ENCODE results near the gene CD5L. TPM values are rescaled to one million over a fixed set of nuclear protein-coding genes. Genes with fewer than 3 reads are reported as not detected.

Gene CD5L
- polyA plus RNA-seq, 3 donors = not detected

DNA sequence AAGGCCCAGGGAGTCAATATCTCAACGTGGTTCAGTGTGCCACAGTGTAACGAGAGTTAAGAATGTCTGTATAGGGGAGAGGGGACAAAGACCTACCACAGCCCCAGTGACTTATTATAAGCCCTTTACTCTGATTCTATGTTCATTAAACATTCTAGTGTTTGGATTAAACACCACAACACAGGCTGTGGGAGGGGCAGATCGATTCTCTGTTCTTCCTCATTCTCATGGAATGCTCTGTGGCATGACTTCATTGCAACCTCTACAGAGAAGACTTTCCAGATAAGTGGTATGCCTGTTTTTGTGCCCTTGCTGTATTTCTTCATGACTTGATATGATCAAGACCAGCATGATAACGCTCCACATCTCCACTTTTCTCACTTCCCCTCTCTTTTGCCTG lies 39.0 kb upstream of the CD5L start:
- H3K27me3 ChIP-seq (ENCODE audit: control insufficient read depth in 2 of 2, insufficient read depth in 2 of 2, low read length in 2 of 2) = peaks cover 2 to 3% of the 10 kb centered on the region in 2 donors
- no peak overlapping the region for H3K9ac ChIP-seq (ENCODE audit: insufficient read depth, low read length, poor library complexity, severe bottlenecking)
- Mint-ChIP-seq H3K36me3 (no peaks in the 10 kb centered on the region), H3K27ac (no peak overlapping the region), H3K9me3 (peaks cover 0 to 5% (median 0%) of the 10 kb centered on the region in 7 donors), H3K4me3 (no peak overlapping the region), H3K27me3 (ENCODE audit: low read depth in 3 of 3) (peaks cover 2 to 3% (median 2%) of the 10 kb centered on the region in 3 donors), H3K4me1 (peaks cover 18% of the 10 kb centered on the region)
- H2AFZ ChIP-seq (ENCODE audit: insufficient read depth, low read depth, low read length, poor library complexity, severe bottlenecking) = no peak overlapping the region
- H3K36me3 ChIP-seq (replicated peaks in 1 of 2; ENCODE audit: control insufficient read depth in 1 of 2, insufficient read depth in 2 of 2, low read length in 2 of 2) = no peaks in the 10 kb centered on the region
- H3K79me2 ChIP-seq (ENCODE audit: insufficient read depth, low read length) = no peaks in the 10 kb centered on the region
- no peaks in the 10 kb centered on the region for H4K20me1 ChIP-seq (ENCODE audit: insufficient read depth, low read length)
- DNase-seq = no peak
- no peak overlapping the region for H3K4me2 ChIP-seq (replicated peaks; ENCODE audit: extremely low read depth, low read length, poor library complexity, severe bottlenecking)
- no peak overlapping the region for H3K4me3 ChIP-seq (replicated peaks in 1 of 3; ENCODE audit: low read depth in 2 of 3, low read length in 3 of 3)
- no peaks in the 10 kb centered on the region for H3K9me3 ChIP-seq (replicated peaks in 1 of 2; ENCODE audit: control insufficient read depth in 1 of 2, insufficient read depth in 1 of 2, low read length in 2 of 2)
- intact Hi-C loops (cut with micrococcal nuclease) = loop anchor here in 1 of 2 donors (10.0 kb wide), 1 partner anchor 64 kb away; no protein-coding TSS in a partner anchor
- no peak overlapping the region for H3K27ac ChIP-seq (ENCODE audit: low read depth in 1 of 2, low read length in 2 of 2)
- no CpG with 5 or more reads among the region's 4 CpGs for WGBS (ENCODE audit: insufficient coverage)
- H3K4me1 ChIP-seq (ENCODE audit: control insufficient read depth in 1 of 2, insufficient read depth in 2 of 2, low read length in 2 of 2) = peaks cover 13 to 19% of the 10 kb centered on the region in 2 donors
- no peak for TF ChIP-seq CTCF (IDR thresholded peaks at IDR 0.05)

GRCh38 chr1:157878059-157878458 lies 36.5 kb upstream of the CD5L start:
- DNase-seq = peak; percentile 29 to 45 (median 43)
- intact Hi-C loops (cut with micrococcal nuclease) = loop anchor here in 1 of 2 donors (5.0 kb wide), 1 partner anchor 74 kb away; no protein-coding TSS in a partner anchor
- Mint-ChIP-seq H3K4me3 (no peak overlapping the region), H3K4me1 (peaks cover 13% of the 10 kb centered on the region), H3K36me3 (no peaks in the 10 kb centered on the region), H3K27ac (no peak overlapping the region), H3K9me3 (peaks cover 0 to 3% (median 0%) of the 10 kb centered on the region in 7 donors), H3K27me3 (ENCODE audit: low read depth in 3 of 3) (peaks cover 1 to 4% (median 3%) of the 10 kb centered on the region in 3 donors)
- H3K36me3 ChIP-seq (replicated peaks in 1 of 2; ENCODE audit: control insufficient read depth in 1 of 2, insufficient read depth in 2 of 2, low read length in 2 of 2) = no peaks in the 10 kb centered on the region
- 25% methylated on average over 3 of the region's 4 CpGs for WGBS (ENCODE audit: insufficient coverage)
- H3K79me2 ChIP-seq (ENCODE audit: insufficient read depth, low read length) = no peaks in the 10 kb centered on the region
- H3K9ac ChIP-seq (ENCODE audit: insufficient read depth, low read length, poor library complexity, severe bottlenecking) = no peak overlapping the region
- no peak overlapping the region for H2AFZ ChIP-seq (ENCODE audit: insufficient read depth, low read depth, low read length, poor library complexity, severe bottlenecking)
- H3K4me3 ChIP-seq (replicated peaks in 1 of 3; ENCODE audit: low read depth in 2 of 3, low read length in 3 of 3) = no peak overlapping the region
- H3K27me3 ChIP-seq (ENCODE audit: control insufficient read depth in 2 of 2, insufficient read depth in 2 of 2, low read length in 2 of 2) = peaks cover 3 to 4% of the 10 kb centered on the region in 2 donors
- TF ChIP-seq CTCF (IDR thresholded peaks at IDR 0.05) = peak; percentile 64
- peaks cover 10 to 14% of the 10 kb centered on the region in 2 donors for H3K4me1 ChIP-seq (ENCODE audit: control insufficient read depth in 1 of 2, insufficient read depth in 2 of 2, low read length in 2 of 2)
- H4K20me1 ChIP-seq (ENCODE audit: insufficient read depth, low read length) = no peaks in the 10 kb centered on the region
- H3K27ac ChIP-seq (ENCODE audit: low read depth in 1 of 2, low read length in 2 of 2) = no peak overlapping the region
- H3K9me3 ChIP-seq (replicated peaks in 1 of 2; ENCODE audit: control insufficient read depth in 1 of 2, insufficient read depth in 1 of 2, low read length in 2 of 2) = no peaks in the 10 kb centered on the region
- H3K4me2 ChIP-seq (replicated peaks; ENCODE audit: extremely low read depth, low read length, poor library complexity, severe bottlenecking) = no peak overlapping the region

Measured in CD14-positive monocyte (primary cell).